ENCODE data around the gene PRR33. TPM values are rescaled to one million over a fixed set of nuclear protein-coding genes. Genes with fewer than 3 reads are reported as not detected.
A peak's percentile ranks its signal among the peaks of the same experiment; 100 is the strongest.

The PRR33 gene
- total and polyA plus RNA-seq, 7 donors: 0.16 to 8.9 (median 1.6) TPM

- DNase-seq: peak; percentile 70 to 76
- Histone ChIP-seq H3K4me3 (no peak overlapping the region), H3K4me1 (peaks cover 21% of the 10 kb centered on the region), H3K27ac (peak overlapping the region; percentile 53), H3K27me3 (ENCODE audit: insufficient read depth in 3 of 3, low read length in 2 of 3) (no peaks in the 10 kb centered on the region), H3K36me3 (ENCODE audit: insufficient read depth in 1 of 2, low read depth in 1 of 2) (peaks cover 0 to 86% of the 10 kb centered on the region in 2 donors), H3K9me3 (no peaks in the 10 kb centered on the region)
- TF ChIP-seq CTCF (IDR thresholded peaks at IDR 0.05): no peak
- ATAC-seq: peak in 2 of 4 donors; percentile 14 to 27
- intact Hi-C loops (cut with DNase I): no loop called here
- WGBS, 3 donors: 45 to 55% (median 50%) methylated on average over 18 of the region's 18 CpGs
Observed at GRCh38 chr11:1931341-1932104, 39.8 kb upstream of the PRR33 start.

- ATAC-seq (peak in 1 of 4 donors; percentile 11), DNase-seq (peak in 1 of 2 donors; percentile 24)
- Histone ChIP-seq H3K9me3 (no peaks in the 10 kb centered on the region), H3K36me3 (ENCODE audit: insufficient read depth in 1 of 2, low read depth in 1 of 2) (peaks cover 0 to 86% of the 10 kb centered on the region in 2 donors), H3K4me3 (no peak overlapping the region), H3K4me1 (peaks cover 30% of the 10 kb centered on the region), H3K27me3 (ENCODE audit: insufficient read depth in 3 of 3, low read length in 2 of 3) (no peaks in the 10 kb centered on the region), H3K27ac (peak overlapping the region; percentile 53)
- intact Hi-C loops (cut with DNase I): no loop called here
- no peak for TF ChIP-seq CTCF (IDR thresholded peaks at IDR 0.05)
- WGBS, 3 donors: 57 to 82% (median 60%) methylated on average over 9 of the region's 9 CpGs
Observed at GRCh38 chr11:1930462-1930830, 38.8 kb upstream of the PRR33 start.

GRCh38 chr11:1929621-1930461 is 38.1 kb upstream of the PRR33 start:
- Histone ChIP-seq H3K36me3 (ENCODE audit: insufficient read depth in 1 of 2, low read depth in 1 of 2) (peaks cover 0 to 81% of the 10 kb centered on the region in 2 donors), H3K4me3 (no peak overlapping the region), H3K9me3 (no peaks in the 10 kb centered on the region), H3K27ac (peak overlapping the region; percentile 53), H3K27me3 (ENCODE audit: insufficient read depth in 3 of 3, low read length in 2 of 3) (no peaks in the 10 kb centered on the region), H3K4me1 (peaks cover 37% of the 10 kb centered on the region)
- peak in 1 of 2 donors; percentile 47 for DNase-seq
- 74 to 83% (median 81%) methylated on average over 23 to 25 of the region's 25 CpGs for WGBS, 3 donors
- no peak for ATAC-seq
- TF ChIP-seq CTCF (IDR thresholded peaks at IDR 0.05): no peak
- intact Hi-C loops (cut with DNase I): no loop called here

- intact Hi-C loops (cut with DNase I): no loop called here
- DNase-seq (peak in 1 of 2 donors; percentile 60), ATAC-seq (peak in 1 of 4 donors; percentile 1)
- Histone ChIP-seq H3K27me3 (ENCODE audit: insufficient read depth in 3 of 3, low read length in 2 of 3) (no peaks in the 10 kb centered on the region), H3K36me3 (ENCODE audit: insufficient read depth in 1 of 2, low read depth in 1 of 2) (peaks cover 0 to 81% of the 10 kb centered on the region in 2 donors), H3K4me3 (peak overlapping the region; percentile 4), H3K4me1 (peaks cover 43% of the 10 kb centered on the region), H3K9me3 (no peaks in the 10 kb centered on the region), H3K27ac (peak overlapping the region; percentile 53)
- 71 to 88% (median 80%) methylated on average over 19 to 35 of the region's 35 CpGs for WGBS, 3 donors
- TF ChIP-seq CTCF (IDR thresholded peaks at IDR 0.05): no peak
Observed at GRCh38 chr11:1928891-1929541, 37.3 kb upstream of the PRR33 start.

Measured in psoas muscle (tissue), 8 donors.